Measurements from ENCODE around the gene FAM13C.

The FAM13C gene

GRCh38 chr10:59311025-59311424, 51.3 kb downstream of the FAM13C start:
- Histone ChIP-seq H3K9ac (ENCODE audit: insufficient read length, low read depth) (no peak overlapping the region), H3K36me3 (ENCODE audit: insufficient read depth, insufficient read length, low read length) (no peaks in the 10 kb centered on the region), H3K9me3 (ENCODE audit: insufficient read depth, low read length) (no peaks in the 10 kb centered on the region), H3K4me1 (ENCODE audit: insufficient read depth, insufficient read length) (no peaks in the 10 kb centered on the region), H3K27me3 (ENCODE audit: insufficient read depth, insufficient read length) (no peaks in the 10 kb centered on the region), H3K4me3 (ENCODE audit: insufficient read length, low read depth) (no peak overlapping the region)
- TF ChIP-seq SUZ12 (IDR thresholded peaks at IDR 0.05; ENCODE audit: extremely low read depth, insufficient read depth, insufficient read length) (no peak), ZNF274 (IDR thresholded peaks at IDR 0.05; ENCODE audit: low read depth, low read length) (no peak), YY1 (IDR thresholded peaks at IDR 0.05; ENCODE audit: insufficient read depth, insufficient read length) (no peak)
- no peak for DNase-seq (ENCODE audit: low read depth, low spot score)

DNA sequence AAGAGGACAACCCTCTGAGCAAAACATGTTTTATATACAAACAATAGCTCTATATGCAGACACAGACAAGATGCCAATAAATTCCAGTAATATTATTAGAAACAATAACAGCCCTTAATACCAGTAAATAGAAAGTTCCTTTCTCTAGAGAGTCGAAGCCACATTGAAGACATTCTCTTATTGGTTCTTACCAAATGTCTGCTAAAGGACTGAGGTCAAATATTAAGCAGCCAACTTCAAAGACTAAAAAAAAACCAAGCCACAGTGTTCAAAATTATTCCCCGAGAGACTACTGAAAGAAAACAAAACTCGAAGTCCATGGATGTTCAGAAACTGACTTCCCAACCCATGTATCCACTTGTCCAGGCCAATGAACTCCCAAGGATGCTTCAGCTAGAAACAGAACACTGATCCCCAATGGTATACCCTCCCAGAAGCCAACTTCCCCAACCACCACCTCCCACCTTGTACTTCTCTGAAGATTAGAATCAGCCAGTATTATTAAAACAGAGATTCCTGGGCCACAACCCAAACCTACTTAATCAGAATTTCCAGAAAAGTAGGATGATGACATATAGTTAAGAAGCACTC, 51.9 kb downstream of the FAM13C start:
- H3K36me3 ChIP-seq (ENCODE audit: insufficient read depth, insufficient read length, low read length): no peaks in the 10 kb centered on the region
- TF ChIP-seq YY1 (IDR thresholded peaks at IDR 0.05; ENCODE audit: insufficient read depth, insufficient read length) (no peak), ZNF274 (IDR thresholded peaks at IDR 0.05; ENCODE audit: low read depth, low read length) (no peak), SUZ12 (IDR thresholded peaks at IDR 0.05; ENCODE audit: extremely low read depth, insufficient read depth, insufficient read length) (no peak)
- no peak for DNase-seq (ENCODE audit: low read depth, low spot score)
- H3K9me3 ChIP-seq (ENCODE audit: insufficient read depth, low read length): no peaks in the 10 kb centered on the region
- H3K4me1 ChIP-seq (ENCODE audit: insufficient read depth, insufficient read length): no peaks in the 10 kb centered on the region
- no peak overlapping the region for H3K4me3 ChIP-seq (ENCODE audit: insufficient read length, low read depth)
- no peak overlapping the region for H3K9ac ChIP-seq (ENCODE audit: insufficient read length, low read depth)
- H3K27me3 ChIP-seq (ENCODE audit: insufficient read depth, insufficient read length): no peaks in the 10 kb centered on the region

DNA sequence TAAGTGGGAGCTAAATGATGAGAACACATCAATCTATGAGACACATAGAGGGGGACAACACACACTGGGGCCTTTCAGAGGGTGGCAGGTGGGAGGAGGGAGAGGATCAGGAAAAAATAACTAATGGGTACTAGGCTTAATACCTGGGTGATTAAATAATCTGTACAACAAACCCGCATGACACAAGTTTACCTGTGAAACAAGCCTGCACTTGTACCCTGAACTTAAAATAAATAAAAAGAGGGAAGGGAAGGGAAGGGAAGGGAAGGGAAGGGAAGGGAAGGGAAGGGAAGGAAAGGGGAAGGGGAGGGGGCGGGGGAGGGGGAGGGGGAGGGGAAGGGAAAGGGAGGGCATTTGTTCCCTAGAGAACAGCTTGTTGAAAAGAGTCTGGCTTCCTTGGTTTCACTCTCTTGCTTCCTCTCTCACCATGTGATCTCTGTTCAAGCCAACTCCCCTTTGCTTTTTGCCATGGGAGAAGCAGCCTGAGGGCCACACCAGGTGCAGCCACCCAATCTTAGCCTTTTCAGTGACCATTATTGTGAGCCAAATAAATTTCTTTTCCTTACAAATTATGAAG, 57.7 kb downstream of the FAM13C start:
- Histone ChIP-seq H3K9me3 (ENCODE audit: insufficient read depth, low read length) (no peaks in the 10 kb centered on the region), H3K36me3 (ENCODE audit: insufficient read depth, insufficient read length, low read length) (no peaks in the 10 kb centered on the region), H3K9ac (ENCODE audit: insufficient read length, low read depth) (no peak overlapping the region), H3K27me3 (ENCODE audit: insufficient read depth, insufficient read length) (no peaks in the 10 kb centered on the region), H3K4me3 (ENCODE audit: insufficient read length, low read depth) (no peak overlapping the region), H3K4me1 (ENCODE audit: insufficient read depth, insufficient read length) (no peaks in the 10 kb centered on the region)
- no peak for DNase-seq (ENCODE audit: low read depth, low spot score)
- TF ChIP-seq ZNF274 (IDR thresholded peaks at IDR 0.05; ENCODE audit: low read depth, low read length): no peak
- no peak for TF ChIP-seq YY1 (IDR thresholded peaks at IDR 0.05; ENCODE audit: insufficient read depth, insufficient read length)
- TF ChIP-seq SUZ12 (IDR thresholded peaks at IDR 0.05; ENCODE audit: extremely low read depth, insufficient read depth, insufficient read length): no peak

DNA sequence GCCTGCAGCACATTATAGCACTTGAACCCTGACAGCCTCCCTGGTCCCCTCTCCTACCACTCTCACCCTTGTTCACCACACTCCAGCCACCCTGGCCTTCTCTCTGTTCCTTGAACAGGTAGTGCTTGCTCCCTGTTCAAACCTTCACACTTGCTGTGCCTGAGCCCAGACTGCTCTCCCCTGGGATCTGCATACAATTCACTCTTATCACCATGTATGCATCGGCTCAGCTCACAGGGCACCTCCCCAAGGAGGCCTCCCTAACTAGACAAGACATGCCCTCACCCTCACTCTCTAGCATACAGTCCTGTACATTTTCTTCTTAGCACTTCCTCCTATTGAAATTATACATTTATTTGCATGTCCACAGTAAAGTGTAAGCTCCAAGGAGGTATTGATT, 59.3 kb downstream of the FAM13C start:
- TF ChIP-seq YY1 (IDR thresholded peaks at IDR 0.05; ENCODE audit: insufficient read depth, insufficient read length) (no peak), ZNF274 (IDR thresholded peaks at IDR 0.05; ENCODE audit: low read depth, low read length) (no peak), SUZ12 (IDR thresholded peaks at IDR 0.05; ENCODE audit: extremely low read depth, insufficient read depth, insufficient read length) (no peak)

GRCh38 chr10:59302381-59302780, 60.0 kb downstream of the FAM13C start:
- Histone ChIP-seq H3K27me3 (ENCODE audit: insufficient read depth, insufficient read length) (no peaks in the 10 kb centered on the region), H3K4me3 (ENCODE audit: insufficient read length, low read depth) (no peak overlapping the region), H3K9me3 (ENCODE audit: insufficient read depth, low read length) (no peaks in the 10 kb centered on the region), H3K4me1 (ENCODE audit: insufficient read depth, insufficient read length) (no peaks in the 10 kb centered on the region), H3K9ac (ENCODE audit: insufficient read length, low read depth) (no peak overlapping the region), H3K36me3 (ENCODE audit: insufficient read depth, insufficient read length, low read length) (no peaks in the 10 kb centered on the region)
- DNase-seq (ENCODE audit: low read depth, low spot score): no peak
- TF ChIP-seq YY1 (IDR thresholded peaks at IDR 0.05; ENCODE audit: insufficient read depth, insufficient read length): no peak
- TF ChIP-seq ZNF274 (IDR thresholded peaks at IDR 0.05; ENCODE audit: low read depth, low read length): no peak
- TF ChIP-seq SUZ12 (IDR thresholded peaks at IDR 0.05; ENCODE audit: extremely low read depth, insufficient read depth, insufficient read length): no peak

More for the DNA sequence above, 59.3 kb downstream of the FAM13C start:
- Histone ChIP-seq H3K9me3 (ENCODE audit: insufficient read depth, low read length) (no peaks in the 10 kb centered on the region), H3K4me1 (ENCODE audit: insufficient read depth, insufficient read length) (no peaks in the 10 kb centered on the region), H3K9ac (ENCODE audit: insufficient read length, low read depth) (no peak overlapping the region), H3K4me3 (ENCODE audit: insufficient read length, low read depth) (no peak overlapping the region), H3K27me3 (ENCODE audit: insufficient read depth, insufficient read length) (no peaks in the 10 kb centered on the region), H3K36me3 (ENCODE audit: insufficient read depth, insufficient read length, low read length) (no peaks in the 10 kb centered on the region)
- DNase-seq (ENCODE audit: low read depth, low spot score): no peak

DNA sequence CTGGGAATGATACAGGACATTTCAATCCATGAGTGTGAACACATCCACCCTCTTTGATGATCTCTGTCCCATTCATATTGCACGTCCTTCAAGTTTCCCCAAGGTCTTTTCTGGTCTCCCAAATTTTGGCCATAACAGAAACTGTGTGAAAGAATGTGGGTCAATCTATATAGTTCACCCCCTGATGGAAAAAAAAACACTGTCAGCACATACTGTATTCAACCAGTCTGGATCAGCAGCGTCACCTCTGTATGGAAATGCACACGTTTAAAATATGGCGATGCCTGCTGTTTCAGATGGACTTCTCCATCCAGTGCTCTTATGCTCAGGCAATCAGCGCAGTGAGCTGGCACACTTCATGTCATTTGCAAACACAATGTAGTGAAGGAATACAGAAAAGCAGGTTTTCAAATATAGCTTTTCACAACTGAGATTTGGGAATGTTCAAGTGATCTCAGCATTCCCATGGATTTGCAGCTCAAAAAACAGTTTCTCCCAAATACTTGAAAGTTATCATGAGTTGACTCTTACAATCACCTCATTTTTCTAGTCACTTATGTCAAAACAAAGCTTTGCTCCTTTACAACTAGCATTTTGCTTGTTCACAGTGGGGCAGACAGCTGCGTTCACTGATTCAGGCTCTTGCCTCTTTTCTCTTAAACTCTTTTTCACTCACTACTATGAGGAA, 61.1 kb downstream of the FAM13C start:
- no peaks in the 10 kb centered on the region for H3K4me1 ChIP-seq (ENCODE audit: insufficient read depth, insufficient read length)
- H3K27me3 ChIP-seq (ENCODE audit: insufficient read depth, insufficient read length): no peaks in the 10 kb centered on the region
- no peaks in the 10 kb centered on the region for H3K9me3 ChIP-seq (ENCODE audit: insufficient read depth, low read length)
- TF ChIP-seq SUZ12 (IDR thresholded peaks at IDR 0.05; ENCODE audit: extremely low read depth, insufficient read depth, insufficient read length) (no peak), YY1 (IDR thresholded peaks at IDR 0.05; ENCODE audit: insufficient read depth, insufficient read length) (no peak), ZNF274 (IDR thresholded peaks at IDR 0.05; ENCODE audit: low read depth, low read length) (no peak)
- no peaks in the 10 kb centered on the region for H3K36me3 ChIP-seq (ENCODE audit: insufficient read depth, insufficient read length, low read length)
- H3K4me3 ChIP-seq (ENCODE audit: insufficient read length, low read depth): no peak overlapping the region
- no peak for DNase-seq (ENCODE audit: low read depth, low spot score)
- no peak overlapping the region for H3K9ac ChIP-seq (ENCODE audit: insufficient read length, low read depth)

DNA sequence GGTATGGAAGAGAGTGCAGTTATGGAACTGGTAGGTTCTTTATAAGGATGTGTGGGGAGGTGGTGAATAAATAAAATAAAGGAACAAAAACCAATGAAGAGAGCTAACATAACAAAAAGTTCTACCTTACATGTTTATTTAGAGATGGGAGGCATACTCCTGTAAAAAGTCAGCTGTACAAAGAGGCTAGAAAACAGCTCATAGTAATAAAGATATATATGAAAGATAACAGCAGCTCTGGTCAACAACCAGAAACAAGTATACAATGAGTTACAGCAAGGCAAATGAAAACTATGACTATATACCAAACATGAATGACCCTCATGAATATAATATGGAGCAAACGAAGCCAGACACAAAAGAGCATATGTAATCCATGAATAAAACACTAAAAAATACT, 62.0 kb downstream of the FAM13C start:
- Histone ChIP-seq H3K36me3 (ENCODE audit: insufficient read depth, insufficient read length, low read length) (no peaks in the 10 kb centered on the region), H3K4me3 (ENCODE audit: insufficient read length, low read depth) (no peak overlapping the region), H3K9me3 (ENCODE audit: insufficient read depth, low read length) (no peaks in the 10 kb centered on the region), H3K9ac (ENCODE audit: insufficient read length, low read depth) (no peak overlapping the region), H3K27me3 (ENCODE audit: insufficient read depth, insufficient read length) (no peaks in the 10 kb centered on the region), H3K4me1 (ENCODE audit: insufficient read depth, insufficient read length) (no peaks in the 10 kb centered on the region)
- TF ChIP-seq SUZ12 (IDR thresholded peaks at IDR 0.05; ENCODE audit: extremely low read depth, insufficient read depth, insufficient read length) (no peak), YY1 (IDR thresholded peaks at IDR 0.05; ENCODE audit: insufficient read depth, insufficient read length) (no peak), ZNF274 (IDR thresholded peaks at IDR 0.05; ENCODE audit: low read depth, low read length) (no peak)
- DNase-seq (ENCODE audit: low read depth, low spot score): no peak
